Measurements from ENCODE around the gene CYTH4.

Gene CYTH4

DNA sequence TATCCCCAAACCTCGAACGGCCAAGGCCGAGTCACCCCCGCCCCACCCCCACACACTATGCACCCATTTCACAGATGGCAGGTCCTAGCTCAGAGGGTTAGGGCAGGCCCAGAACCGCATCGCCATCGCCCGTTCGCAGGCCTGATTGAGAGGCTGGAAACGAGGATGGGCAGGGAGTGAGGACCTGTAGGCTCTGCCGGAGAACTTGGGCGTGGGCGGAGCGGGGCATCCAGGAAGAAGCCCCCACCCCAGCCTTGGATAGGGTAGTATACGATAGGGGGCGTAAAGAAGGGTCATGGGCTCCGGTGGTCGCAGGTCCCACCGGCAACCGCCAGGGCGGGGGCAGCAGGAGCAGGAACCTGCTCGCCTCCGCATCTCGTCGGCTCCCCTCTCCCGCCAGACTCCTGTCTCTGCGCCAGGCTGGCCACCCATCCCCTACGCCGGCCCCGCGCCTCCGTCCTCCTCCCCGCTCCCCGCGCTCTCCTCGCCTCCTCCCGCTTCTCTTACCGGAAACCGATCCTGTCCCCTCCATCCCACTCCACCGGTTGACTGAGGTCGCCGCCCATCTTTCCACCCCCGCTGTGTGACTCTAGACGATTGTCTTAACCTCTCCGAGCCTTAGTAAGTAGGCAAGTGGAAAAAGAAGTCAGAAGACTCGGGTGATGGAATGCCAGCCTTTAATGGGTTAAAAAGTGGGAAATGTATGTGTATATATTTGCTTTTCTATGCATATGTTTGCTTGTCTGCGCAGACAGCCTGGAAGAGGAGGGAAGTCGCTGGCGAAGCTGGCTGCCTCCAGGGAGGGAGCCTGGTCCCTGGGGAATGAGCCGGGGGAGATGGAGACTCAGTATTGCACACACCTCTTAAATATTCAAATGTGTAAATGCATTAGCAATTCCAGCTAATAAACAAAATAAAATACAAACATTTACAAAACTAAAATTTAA lies 52.8 kb downstream of the CYTH4 start:
- H3K4me3 ChIP-seq = no peak overlapping the region
- H3K27ac ChIP-seq = no peak overlapping the region

DNA sequence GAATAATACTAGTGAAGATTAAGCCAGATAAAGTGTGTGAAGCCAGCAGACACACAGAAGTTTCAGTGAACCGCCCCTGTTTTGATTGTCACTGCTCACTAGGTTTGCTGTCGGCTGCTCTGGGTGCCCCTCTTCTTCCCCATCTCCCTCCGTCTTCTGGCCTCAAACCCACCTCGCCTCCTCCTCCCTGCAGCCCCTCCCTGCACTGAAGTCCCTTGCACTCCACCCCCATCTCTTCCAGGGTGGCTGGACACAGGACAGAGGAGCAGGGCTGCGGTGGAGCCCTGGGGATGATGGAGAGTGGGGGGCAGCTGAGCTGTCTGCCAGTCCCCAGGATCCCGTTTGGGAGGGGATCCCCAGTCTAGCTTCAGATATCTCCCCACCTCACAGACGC lies 53.5 kb downstream of the CYTH4 start:
- no peak overlapping the region for H3K27ac ChIP-seq
- no peak overlapping the region for H3K4me3 ChIP-seq

DNA sequence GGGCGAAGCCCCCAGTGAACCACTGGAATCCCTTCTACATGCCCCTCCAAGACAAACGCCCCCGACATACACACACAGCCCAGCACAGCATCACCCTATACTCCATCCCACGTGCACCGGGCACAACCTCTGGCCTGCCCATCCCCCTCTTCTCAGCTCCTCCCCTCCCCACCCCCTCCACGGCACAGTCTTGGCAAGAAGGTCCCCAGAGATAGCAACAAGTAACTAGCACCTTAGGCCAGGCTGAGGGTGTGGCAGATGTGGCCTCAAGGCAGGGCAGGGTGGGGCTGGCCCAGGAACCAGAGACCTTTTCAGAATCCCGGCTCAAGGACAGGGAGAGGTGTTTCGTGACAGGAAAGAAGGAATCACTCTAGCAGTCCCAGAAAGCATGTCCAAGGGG lies 54.3 kb downstream of the CYTH4 start:
- Histone ChIP-seq H3K4me3 (no peak overlapping the region), H3K27ac (no peak overlapping the region)

DNA sequence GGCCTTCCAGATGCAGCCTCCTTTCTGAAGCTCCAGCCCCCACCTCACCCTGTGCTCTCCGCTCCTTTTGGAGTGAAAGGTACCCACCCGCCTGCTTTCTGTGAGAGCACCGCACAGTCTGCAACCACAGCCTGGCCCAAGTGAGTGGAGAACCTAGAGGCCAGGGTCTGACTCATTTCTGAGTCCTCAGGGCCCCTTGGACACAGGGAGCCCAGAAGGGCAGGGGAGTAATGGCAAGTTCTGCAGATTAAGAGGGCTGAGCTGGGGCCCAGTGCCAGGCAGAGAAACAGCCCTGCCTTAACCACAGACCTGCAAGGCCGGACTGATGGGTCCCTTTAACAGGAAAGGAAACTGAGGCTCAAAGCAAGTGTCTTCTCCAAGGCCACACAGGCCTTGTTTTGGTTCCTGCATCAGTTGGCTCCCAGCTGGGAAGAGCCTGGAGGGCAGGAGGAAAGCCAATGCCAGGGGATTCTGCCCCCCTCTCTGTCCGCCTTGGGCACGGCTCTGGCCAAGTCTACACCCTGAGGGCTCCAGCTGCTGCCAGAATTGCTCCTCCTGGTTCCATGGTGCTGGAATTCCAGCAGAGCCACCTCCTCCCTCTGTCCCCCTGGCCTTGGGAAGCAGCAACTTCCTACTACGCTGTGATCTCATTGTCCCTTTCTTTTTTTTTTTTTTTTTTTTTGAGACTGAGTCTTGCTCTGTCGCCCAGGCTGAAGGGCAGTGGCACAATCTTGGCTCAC lies 55.1 kb downstream of the CYTH4 start:
- Histone ChIP-seq H3K4me3 (no peak overlapping the region), H3K27ac (no peak overlapping the region)

DNA sequence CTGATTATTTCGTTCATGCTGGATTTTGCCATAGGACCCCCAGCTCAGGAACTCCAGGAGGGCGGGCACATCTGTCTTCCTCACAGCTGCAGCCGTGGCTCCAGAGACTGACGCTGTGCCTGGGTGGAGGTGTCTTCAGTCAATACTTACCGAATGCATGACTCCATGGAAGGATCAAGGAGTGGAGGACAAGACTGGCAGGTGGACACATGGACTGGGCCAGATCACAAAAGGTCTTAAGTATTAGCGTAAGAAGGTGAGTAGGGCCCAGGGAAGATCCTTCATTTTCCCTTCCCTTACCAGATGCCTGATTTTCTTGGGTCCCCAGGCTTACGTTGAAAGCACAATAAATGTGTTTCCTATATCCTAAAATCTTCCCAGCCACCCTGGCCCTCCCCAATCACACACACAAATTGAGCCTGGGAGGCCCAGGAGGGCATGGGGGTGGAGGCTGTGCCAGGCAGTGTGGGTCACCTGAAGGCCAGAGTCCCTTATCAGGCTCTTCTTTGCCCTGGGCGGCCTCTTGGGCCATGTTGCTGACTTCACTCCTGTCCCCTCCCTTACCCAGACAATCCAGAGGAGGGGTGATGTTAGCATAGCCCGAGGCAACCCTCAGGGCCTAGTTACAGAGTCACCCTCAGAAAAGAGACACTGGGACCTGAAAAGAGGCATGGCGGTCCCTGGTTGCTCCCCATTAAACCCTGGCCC lies 56.4 kb downstream of the CYTH4 start:
- Histone ChIP-seq H3K27ac (no peak overlapping the region), H3K4me3 (no peak overlapping the region)

DNA sequence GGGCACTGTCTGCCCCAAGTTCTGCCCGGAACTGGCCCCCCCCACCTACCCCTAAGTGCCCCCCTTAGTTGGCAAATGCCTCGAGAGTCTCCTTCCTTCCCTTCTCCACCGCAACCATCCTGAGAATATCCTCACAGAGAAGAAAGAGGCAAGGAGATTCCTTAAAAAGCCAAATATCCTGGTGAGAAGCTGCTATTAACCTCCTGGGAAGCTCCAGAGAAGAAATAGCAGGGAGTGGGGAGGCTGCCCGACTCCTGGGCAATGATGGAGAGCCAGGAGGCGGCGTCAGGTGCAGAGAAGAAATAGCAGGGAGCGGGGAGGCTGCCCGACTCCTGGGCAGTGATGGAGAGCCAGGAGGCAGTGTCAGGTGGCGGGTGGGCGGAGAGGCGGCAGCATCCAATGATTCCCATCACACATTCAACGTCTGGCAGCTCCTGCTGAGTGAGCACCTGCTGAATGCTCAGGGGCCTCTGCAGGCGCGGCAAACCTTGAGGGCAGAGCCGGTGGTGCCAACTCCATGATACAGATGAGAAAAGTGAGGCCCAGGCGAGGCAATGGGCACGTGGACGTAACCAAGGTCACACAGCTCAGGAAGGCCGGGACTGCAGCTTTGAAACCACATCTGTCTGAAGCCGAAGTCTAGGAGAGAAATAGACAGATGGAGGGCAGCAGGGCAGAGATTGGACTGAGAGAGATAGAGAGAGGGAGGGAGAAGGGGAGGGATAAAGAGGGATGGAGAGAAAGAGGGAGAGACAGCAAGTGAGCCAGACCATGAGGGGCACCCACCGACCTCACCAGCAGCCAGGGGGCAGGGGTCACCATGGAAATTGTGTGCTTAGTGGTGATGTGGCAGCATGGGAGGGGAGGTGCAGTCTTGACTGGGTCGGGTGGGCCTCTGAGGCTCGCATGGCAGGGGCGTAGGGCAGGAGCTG lies 58.3 kb downstream of the CYTH4 start:
- no peak overlapping the region for H3K27ac ChIP-seq
- no peak overlapping the region for H3K4me3 ChIP-seq

DNA sequence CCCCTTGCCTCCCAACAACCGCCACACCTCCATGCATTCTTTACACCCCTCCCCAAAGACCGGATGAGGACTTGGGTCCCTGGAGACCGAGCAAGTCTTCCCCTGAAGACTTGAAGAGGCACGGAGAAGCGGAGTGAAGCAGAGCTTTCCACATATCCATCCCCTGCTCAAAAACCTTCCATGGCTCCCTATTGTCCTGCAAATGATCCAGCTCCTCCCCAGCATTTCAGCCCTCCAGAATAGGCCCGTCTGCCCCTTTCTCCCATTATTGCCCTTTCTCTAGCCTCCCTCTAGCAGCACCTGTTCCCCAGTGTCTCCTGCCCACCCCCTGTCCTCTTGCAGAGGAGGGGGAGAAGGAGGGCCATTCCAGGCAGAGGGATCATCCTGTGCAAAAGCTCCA lies 59.8 kb downstream of the CYTH4 start:
- H3K27ac ChIP-seq = no peak overlapping the region
- H3K4me3 ChIP-seq = no peak overlapping the region

DNA sequence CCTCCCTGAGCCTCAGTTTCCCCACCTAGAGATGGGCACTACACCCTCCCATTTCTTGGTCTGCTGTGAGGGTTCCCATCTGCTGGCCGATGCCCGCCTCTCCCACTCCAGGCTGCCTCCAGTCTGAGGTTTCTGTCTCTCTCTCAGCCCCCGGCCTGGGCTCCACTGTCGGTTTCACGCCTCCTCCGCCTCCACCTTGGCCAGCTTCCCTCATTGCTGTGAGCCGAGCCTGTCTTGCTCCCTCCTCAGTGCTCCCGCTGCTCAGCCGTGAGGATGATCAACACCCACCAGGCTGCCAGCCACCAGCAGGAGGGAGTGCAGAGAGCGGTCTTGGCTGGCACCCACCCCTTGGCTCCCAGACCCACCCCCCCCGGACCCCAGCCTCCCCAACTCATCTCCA lies 61.0 kb downstream of the CYTH4 start:
- no peak overlapping the region for H3K27ac ChIP-seq
- H3K4me3 ChIP-seq = no peak overlapping the region

DNA sequence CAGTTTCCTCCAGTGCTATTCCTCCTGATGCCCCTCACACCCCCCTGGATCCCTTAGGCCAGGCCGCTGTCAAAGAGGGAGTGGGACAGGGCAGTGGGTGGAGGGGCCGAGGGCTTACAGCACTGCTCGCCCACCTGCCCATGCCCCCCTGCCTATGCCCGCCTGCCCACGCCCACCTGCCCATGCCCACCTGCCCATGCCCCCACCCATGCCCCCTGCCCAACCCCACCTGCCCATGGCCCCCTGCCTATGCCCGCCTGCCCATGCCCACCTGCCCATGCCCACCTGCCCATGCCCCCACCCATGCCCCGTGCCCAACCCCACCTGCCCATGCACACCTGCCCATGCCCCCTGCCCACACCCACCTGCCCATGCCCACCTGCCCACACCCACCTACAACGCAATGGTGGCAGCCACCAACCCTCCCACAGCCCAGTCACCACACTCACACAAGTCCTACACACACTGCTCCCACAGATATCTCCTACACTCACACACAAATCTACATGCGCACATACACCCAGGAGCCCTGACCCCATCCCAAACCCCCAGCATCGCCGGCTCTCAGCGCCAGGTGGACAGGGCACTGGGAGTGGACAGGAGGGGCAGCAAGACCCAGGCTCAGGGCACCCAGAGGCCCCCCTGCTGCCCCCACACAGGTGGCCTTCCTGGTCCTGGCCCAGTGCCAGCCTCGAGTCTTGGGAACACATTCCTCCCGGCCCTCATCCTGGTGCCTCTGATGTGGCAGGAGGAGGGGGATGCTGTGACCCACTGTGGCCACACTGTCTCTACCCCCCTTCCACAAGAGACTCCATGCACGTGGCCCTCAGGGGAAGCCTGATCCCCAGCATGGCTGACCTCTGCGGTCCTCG lies 61.8 kb downstream of the CYTH4 start:
- H3K4me3 ChIP-seq = no peak overlapping the region
- H3K27ac ChIP-seq = no peak overlapping the region

DNA sequence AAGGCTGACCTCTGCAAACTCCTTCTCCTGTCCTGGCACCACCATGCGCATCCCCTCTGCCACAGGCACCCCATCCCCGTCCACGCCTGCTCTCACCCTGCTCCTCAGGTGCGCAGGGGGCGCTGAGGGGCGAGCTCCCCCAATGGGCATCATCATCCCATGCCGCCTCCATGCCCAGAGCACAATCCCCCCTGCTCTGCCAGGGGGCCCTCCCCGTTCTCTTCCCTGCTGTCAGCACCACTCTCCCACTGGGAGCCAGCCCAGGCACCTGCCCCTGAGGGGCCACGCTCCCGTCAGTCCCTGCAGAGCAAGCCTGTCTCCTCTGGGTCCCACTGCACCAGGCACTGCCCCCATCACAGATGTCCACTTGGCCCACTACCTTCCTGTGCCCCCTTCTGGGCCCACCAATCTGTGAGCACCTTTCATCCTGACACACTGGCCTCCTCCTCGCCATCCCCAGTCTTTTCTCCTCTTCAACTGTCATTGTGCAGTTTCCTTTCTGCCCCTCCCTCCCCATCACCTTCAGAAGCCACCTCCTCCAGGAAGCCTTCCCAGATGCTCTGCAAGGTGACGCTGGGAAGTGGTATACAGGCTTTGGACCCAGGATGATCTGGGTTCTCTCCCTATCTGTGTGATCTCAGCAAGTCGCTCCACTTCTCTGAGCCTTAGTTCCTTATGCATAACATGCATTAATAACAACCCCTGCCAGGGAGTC lies 62.6 kb downstream of the CYTH4 start:
- Histone ChIP-seq H3K27ac (no peak overlapping the region), H3K4me3 (no peak overlapping the region)

DNA sequence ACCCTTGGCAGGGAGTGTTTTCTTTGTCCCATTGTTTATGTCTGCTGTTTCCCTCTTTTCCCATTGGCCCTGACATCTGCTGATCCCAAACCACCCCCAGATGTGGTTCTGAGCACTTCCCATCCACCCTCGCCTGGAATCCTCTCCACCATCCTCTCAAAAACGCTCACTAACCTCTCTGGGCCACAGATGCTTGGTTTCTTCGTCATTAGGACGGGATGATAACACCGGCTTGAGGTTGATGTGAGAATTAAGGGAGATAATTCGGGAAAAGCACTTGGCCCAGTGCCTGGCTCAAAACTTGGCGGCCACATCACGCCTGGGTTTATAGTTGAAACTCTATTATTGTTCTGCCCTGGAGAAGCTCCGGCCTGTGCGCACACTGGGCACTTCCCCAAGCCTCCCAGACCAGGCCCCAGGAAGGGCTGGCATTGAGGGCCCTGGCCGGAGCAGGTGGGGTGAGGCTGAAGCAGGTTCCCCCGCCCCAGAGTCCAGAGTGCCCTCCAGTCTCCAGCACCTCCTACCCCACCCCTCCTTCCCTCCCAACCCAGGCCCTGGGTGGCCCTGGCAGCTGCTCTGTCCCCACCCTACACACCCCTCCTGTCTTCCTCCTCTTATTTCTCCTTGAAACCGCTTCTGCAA lies 63.7 kb downstream of the CYTH4 start:
- H3K27ac ChIP-seq = peak overlapping the region in 1 of 21 experiments; percentile 16
- no peak overlapping the region for H3K4me3 ChIP-seq

DNA sequence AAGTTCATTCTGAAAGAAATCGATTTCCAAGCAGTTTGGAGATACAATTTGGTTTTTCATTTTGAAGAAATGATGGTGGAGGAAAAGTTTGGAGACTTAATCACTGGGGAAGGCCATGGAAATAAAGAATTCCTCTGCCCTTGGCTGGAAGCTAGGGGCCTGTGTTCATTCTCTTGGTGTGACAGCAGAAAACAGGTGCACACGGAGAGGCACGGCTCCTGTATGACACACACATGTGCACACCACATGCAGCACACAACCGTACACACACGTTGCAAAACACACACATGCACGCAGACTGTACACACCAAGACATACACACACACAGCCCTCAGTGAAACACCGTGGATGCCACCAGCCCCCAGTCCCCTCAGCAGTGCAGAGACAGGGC lies 64.2 kb downstream of the CYTH4 start:
- peak overlapping the region in 1 of 21 experiments; percentile 16 for H3K27ac ChIP-seq
- H3K4me3 ChIP-seq = no peak overlapping the region

DNA sequence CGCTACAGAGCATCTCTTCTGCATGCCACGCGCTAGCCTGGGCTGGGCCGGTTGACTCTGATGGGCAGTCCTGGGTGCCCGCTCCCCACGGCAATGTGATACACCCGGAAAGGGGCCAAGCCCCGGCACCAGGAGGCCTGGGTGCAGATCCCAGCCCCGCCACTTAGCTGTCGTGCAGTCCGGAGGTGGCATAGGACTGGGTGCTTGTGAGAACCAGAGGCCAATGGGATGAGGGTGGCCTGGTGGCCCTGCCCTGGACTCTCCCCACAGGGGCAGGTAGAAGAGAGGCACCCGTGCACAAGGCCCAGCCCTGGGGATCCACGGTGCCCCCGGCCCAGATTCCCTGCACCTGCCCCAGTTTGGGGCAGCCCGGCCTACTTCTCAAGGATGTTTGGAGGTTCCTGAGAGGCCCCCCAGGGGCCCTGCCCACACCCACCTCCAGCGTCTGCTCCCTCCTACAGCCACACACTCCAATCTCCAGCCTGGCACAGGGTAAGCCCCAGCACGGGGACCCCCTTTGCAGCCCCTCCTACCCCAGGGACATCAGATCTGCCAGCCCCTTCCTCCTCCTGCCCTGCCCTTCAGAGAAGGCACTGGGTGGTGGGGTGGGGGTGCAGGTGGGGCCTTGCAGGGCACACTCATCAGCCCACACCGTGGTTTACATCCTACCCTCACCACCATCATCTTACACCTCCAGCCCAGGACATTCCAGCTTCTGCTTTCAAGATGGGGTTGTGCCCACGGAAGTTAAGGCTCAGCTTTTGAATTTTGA lies 66.9 kb downstream of the CYTH4 start:
- H3K4me3 ChIP-seq = no peak overlapping the region
- H3K27ac ChIP-seq = no peak overlapping the region

DNA sequence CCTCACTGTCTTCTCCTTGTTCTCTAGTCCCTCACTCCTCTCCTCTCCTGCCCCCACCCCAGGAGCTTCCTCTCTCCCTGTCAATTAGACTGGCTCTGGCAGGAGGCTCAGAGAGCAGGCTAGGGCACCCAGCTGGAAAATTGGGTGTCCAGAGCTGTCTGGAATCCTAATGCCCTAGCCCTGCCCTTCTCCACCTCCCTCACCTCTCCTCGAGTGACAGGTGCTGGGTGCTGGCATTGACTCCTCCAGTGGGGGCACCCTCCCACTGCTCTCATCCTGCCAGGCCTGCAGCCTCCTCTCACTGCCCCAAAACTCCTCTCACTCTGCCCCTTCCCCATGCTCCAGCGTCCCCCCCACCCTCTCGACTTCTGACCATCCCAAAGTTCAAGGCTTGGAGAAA lies 68.9 kb downstream of the CYTH4 start:
- H3K27ac ChIP-seq = no peak overlapping the region
- H3K4me3 ChIP-seq = no peak overlapping the region

DNA sequence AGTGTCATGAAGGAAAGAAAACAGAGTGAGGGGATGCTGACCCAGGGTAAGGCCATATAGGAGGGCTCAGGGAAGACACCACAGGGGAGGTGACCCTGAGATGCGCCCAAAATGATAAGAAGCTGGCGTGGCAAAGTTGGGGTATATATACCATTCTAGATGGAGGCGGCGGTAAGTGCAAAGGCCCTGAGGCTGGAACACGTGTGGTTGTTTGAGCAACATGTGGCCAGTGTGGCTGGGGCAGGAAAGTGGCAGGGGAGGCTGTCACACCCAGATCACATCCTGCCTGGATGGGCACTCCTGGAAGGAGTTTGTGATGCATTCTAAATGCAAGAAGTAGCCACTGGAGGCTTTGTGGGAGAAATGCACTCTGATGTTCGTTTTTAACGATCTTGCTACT lies 70.2 kb downstream of the CYTH4 start:
- Histone ChIP-seq H3K27ac (no peak overlapping the region), H3K4me3 (no peak overlapping the region)

DNA sequence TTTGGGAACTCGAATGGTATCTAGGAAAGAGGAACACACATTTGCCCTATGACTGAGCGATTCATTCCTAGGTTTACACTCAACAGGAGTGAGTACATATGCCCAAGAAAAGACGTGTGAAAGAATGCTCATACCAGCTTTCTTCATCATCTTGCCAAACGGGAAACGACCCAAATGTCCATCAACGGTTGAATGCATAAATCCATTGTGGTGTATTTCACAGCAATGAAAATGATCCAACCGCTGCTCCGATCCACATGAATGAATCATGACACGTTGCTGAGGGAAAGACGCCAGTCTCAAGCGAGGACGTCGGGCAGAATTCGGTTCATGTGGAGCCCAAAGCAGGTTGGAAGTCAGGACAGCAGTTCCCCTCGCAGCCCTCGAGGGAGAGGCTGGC lies 71.5 kb downstream of the CYTH4 start:
- no peak overlapping the region for H3K27ac ChIP-seq

DNA sequence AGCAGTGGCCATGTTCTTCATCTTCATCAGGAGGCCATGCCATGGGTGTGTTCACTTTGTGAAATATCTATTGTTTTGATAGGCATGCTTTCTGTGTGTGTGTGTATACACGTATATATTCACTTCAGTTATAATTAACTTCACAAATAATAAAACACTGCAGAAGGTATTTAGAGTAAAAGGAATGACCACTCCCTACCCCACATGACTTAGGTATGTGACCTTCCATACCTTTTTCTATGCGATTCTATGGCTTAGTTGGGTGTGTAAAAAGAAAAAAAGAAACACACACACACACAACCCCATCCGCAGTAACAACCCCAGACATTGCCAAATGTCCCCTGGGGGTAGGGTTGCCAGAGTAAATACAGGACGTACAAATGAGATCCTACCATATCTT lies 72.0 kb downstream of the CYTH4 start:
- Histone ChIP-seq H3K27ac (no peak overlapping the region), H3K4me3 (no peak overlapping the region)

More for the DNA sequence above, 71.5 kb downstream of the CYTH4 start:
- no peak overlapping the region for H3K4me3 ChIP-seq

Data from skin epidermis (tissue), 12 donors.